GM19099 (cell line): ENCODE data around the gene PRLR.

Experiments used
- POLR2A ChIP-seq: IDR thresholded peaks from 3 replicates; pipeline ENCODE4 v1.6.1; 2011; ENCODE audit warnings: low read depth; ENCODE audit not compliant: insufficient read length; ENCODE audit errors: extremely low read depth

PRLR gene

GRCh38 chr5:35212122-35212982, 17.9 kb downstream of the PRLR start:
- TF ChIP-seq POLR2A = no peak

- TF ChIP-seq POLR2A = no peak
Observed at GRCh38 chr5:35209862-35210261, 20.4 kb downstream of the PRLR start.

GRCh38 chr5:35205606-35206005, 24.7 kb downstream of the PRLR start:
- no peak for TF ChIP-seq POLR2A

GRCh38 chr5:35205186-35205585, 25.1 kb downstream of the PRLR start:
- no peak for TF ChIP-seq POLR2A

DNA sequence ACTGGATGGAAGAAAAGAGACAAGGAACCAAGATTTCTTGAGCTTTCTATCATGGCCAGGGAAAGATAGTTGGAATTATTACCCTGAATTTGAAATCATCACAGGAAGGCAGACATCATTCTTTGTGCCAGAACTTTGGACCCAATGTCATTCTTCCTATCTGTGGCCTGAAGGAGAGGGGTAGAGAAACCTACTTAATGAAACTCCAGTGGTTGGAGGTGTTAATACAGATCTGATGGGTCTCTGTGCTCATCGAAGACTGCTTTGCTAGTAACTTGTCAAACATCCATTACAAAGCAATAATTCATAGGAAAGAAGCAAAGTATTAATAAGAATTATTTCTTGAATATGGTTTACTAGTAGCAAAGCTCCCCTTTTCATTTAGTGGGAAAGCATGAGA, 26.9 kb downstream of the PRLR start:
- no peak for TF ChIP-seq POLR2A

DNA sequence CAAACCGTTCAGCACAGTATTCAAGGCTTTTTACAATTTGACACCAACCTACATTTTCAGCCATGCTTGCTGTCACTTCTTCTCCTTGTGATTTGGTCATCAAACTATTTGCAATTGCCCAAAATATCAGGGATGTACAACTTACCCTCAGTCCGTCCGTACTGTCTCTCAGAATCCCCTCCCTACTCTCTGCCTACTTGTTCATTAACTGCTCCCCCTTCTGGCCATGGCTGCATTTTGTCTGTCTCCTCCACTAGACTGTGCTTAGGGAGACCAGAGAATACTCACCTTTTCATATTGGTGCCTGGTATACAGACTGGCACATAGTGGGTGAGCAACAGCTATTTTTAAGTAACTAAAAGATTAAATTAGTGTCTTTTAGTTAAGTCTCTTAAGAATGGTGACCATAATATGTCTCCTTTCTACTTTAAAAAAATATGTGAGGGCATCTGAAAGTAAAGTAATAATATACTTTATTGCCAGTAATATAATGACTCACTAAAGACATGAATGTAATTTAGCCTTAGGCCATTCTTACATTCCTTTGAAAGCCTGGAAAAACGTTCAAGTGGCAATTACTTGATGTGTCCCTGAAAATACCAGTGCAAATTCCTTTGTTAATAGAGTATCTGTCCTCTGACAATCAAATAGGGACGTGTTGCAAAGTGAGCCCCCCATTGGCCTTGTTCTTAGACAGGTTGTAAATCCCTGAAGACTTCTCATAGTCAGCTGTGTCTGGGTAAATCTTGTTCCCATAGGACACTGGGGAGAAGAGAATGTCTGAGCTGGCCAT, 27.8 kb downstream of the PRLR start:
- TF ChIP-seq POLR2A = no peak

DNA sequence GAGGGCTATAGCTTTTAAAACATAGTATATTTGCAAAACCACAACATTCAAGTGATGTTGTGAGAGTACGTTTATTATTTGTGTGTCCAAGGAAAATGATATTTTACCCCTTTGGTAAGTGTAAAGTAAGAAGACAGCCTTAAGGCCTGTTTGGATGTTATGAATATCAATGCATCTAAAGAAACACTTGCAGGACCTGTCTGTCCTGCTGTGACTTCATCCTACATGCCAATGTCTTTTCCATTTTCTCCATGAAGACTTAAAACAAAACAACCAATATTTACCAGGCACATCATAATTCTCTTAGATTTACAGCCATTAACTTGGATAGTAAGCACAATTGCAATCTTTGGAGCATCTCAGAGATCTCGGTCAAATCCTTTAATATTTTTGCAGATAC, 29.0 kb downstream of the PRLR start:
- TF ChIP-seq POLR2A = no peak

- no peak for TF ChIP-seq POLR2A
Observed at GRCh38 chr5:35199886-35200285, 30.4 kb downstream of the PRLR start.

- no peak for TF ChIP-seq POLR2A
Observed at GRCh38 chr5:35198686-35199085, 31.6 kb downstream of the PRLR start.

- no peak for TF ChIP-seq POLR2A
Observed at GRCh38 chr5:35198075-35198474, 32.2 kb downstream of the PRLR start.

GRCh38 chr5:35197351-35197750, 32.9 kb downstream of the PRLR start:
- TF ChIP-seq POLR2A = no peak

- TF ChIP-seq POLR2A = no peak
Observed at GRCh38 chr5:35195472-35195852, 34.8 kb downstream of the PRLR start.

- TF ChIP-seq POLR2A = no peak
Observed at GRCh38 chr5:35194635-35195471, 35.4 kb downstream of the PRLR start.

DNA sequence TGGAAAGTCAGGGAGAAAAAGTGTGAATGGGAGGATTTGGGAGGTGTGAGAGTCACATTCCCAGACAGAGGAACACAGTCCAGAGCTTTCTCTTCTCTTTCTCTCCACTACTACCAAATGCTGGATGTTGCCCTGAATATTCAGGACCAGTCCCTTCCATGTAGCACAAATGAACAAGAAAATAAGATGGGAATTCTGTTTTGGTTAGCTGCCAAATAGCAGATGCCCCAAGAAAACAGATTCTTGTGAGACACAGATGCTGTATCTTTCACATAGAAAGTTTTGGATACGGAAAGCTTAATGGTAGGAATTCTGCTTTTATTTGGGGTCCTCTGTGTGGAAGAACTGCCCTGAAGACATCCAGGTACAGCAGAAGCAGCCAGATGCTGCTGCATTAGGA, 37.8 kb downstream of the PRLR start:
- TF ChIP-seq POLR2A = no peak

DNA sequence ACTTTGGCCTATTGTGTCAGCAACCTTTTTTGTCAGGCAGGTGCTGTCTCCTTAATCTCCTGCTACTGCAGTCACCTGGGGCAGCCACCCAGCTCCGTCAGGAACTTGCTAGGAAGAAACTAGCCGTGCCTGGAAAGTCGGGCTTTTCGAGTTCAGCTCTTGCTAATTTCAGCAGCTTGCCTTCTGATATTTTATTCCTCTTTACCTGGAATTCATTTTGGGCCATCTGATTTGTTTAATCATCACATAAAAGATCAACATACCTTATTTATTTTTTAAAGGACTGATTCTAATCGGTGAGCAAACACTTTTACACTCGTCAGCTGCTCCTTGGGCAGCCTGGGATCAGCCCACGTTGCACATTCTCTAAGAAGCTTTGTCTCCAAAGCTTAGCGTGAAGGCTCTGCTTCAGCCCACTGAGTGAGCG, 42.2 kb downstream of the PRLR start:
- TF ChIP-seq POLR2A = no peak
